MCF 10A (cell line): Measurements from ENCODE around the gene TMEM91. TPM values are rescaled to one million over a fixed set of nuclear protein-coding genes. Genes with fewer than 3 reads are reported as not detected.
"Not testable (repeated sequence)": the region's sequence is repeated elsewhere in the genome, so short reads cannot be mapped to it uniquely, and the experiment has no call there.

Source experiments
- BruUV-seq: library from RNA; stranded (reverse); fragments of 400-500 nt; replicated peaks from 2 replicates; lab custom pipeline; 2021; lab: Mats Ljungman, UMichigan
- CTCF ChIA-PET: fragments of 300-600 bp; sonication (Branson Sonifier 250); formaldehyde crosslinking; extraction: SDS; loops from one replicate; lab custom pipeline; 2021; ENCODE audit warnings: antibody characterized with exemption, inconsistent platforms; lab: Yijun Ruan, JAX
- POLR2A ChIA-PET: fragments of 300-600, 350-650 bp; sonication (Branson Sonifier 250); formaldehyde crosslinking; extraction: SDS; loops from one replicate; lab custom pipeline; 2020; ENCODE audit warnings: antibody characterized with exemption, inconsistent platforms; lab: Yijun Ruan, JAX
- DNase-seq: peaks from one replicate; pipeline ENCODE4 v3.0.0-alpha.2; 2018; ENCODE audit not compliant: unreplicated experiment
- H3K27ac Mint-ChIP-seq: one replicate; pipeline ENCODE4 v1.8.0; 2022; ENCODE audit warnings: mild to moderate bottlenecking, low read depth, mixed read lengths; ENCODE audit not compliant: unreplicated experiment
- H3K27me3 Mint-ChIP-seq: one replicate; pipeline ENCODE4 v1.8.0; 2022; ENCODE audit warnings: mixed read lengths; ENCODE audit not compliant: insufficient read depth, unreplicated experiment
- H3K36me3 Mint-ChIP-seq: one replicate; pipeline ENCODE4 v1.8.0; 2022; ENCODE audit warnings: mild to moderate bottlenecking, moderate library complexity, mixed read lengths; ENCODE audit not compliant: insufficient read depth, unreplicated experiment
- H3K4me1 Mint-ChIP-seq: one replicate; pipeline ENCODE4 v1.8.0; 2022; ENCODE audit warnings: mixed read lengths; ENCODE audit not compliant: insufficient read depth, unreplicated experiment
- H3K4me3 Mint-ChIP-seq: one replicate; pipeline ENCODE4 v1.8.0; 2022; ENCODE audit warnings: mild to moderate bottlenecking, moderate library complexity, mixed read lengths; ENCODE audit not compliant: unreplicated experiment
- H3K9me3 Mint-ChIP-seq: one replicate; pipeline ENCODE4 v1.8.0; 2022; ENCODE audit warnings: mixed read lengths; ENCODE audit not compliant: unreplicated experiment
- intact Hi-C: fragments of 100-400 bp; cut with micrococcal nuclease; formaldehyde crosslinking; loops from 2 replicates; pipeline ENCODE4 v1.14.1; 2022
- total RNA-seq: library from RNA; stranded (reverse); gene quantifications from 2 replicates; pipeline ENCODE4 v1.2.3, GENCODE V29; 2022
- TF ChIP-seq, protein P1 (sequence below): fragments of 200-600 bp; IDR thresholded peaks from one replicate; pipeline ENCODE4 v1.8.0; 2022; ENCODE audit warnings: antibody characterized with exemption, mild to moderate bottlenecking; ENCODE audit not compliant: unreplicated experiment

TMEM91 gene
- total RNA-seq, 1 experiment from 2014 or later, result 6.1 TPM

DNA sequence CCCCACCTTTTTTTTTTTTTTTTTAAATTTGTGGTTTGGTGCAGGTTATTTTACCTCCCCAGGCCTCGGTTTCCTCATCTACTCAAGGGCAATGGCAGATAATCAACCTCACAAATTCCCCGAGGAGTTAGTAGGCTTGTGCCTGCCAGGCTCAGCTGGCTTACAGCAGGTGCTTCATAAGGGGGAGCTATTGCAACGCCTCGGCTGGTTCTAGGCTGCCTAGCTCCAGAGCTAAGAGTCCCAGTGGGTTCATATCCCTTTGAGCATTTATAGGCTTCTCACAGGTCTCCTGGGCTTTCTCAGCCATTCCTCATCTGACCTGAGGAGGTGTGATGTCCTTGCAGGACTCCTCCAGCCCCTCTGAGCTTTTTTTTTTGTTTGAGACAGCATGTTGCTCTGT is 31.9 kb downstream of the TMEM91 start:
- H3K27ac Mint-ChIP-seq, result no peak overlapping the region
- no peaks in the 10 kb centered on the region for H3K27me3 Mint-ChIP-seq
- H3K9me3 Mint-ChIP-seq, result no peaks in the 10 kb centered on the region
- TF ChIP-seq, protein P1, sequence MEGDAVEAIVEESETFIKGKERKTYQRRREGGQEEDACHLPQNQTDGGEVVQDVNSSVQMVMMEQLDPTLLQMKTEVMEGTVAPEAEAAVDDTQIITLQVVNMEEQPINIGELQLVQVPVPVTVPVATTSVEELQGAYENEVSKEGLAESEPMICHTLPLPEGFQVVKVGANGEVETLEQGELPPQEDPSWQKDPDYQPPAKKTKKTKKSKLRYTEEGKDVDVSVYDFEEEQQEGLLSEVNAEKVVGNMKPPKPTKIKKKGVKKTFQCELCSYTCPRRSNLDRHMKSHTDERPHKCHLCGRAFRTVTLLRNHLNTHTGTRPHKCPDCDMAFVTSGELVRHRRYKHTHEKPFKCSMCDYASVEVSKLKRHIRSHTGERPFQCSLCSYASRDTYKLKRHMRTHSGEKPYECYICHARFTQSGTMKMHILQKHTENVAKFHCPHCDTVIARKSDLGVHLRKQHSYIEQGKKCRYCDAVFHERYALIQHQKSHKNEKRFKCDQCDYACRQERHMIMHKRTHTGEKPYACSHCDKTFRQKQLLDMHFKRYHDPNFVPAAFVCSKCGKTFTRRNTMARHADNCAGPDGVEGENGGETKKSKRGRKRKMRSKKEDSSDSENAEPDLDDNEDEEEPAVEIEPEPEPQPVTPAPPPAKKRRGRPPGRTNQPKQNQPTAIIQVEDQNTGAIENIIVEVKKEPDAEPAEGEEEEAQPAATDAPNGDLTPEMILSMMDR, result no peak
- CTCF ChIA-PET, result interaction anchor here (1.2 kb wide), 1 partner anchor 21 kb away, joined by 6 read pairs; no protein-coding TSS in a partner anchor
- DNase-seq, result no peak
- no TSS peak for BruUV-seq
- POLR2A ChIA-PET, result interaction anchor here (1.1 to 2.8 kb wide), 3 partner anchors 10 to 83 kb away, joined by 3 to 19 read pairs (median 4); partner anchors contain the start of gene BCKDHA
- H3K36me3 Mint-ChIP-seq, result peaks cover 12% of the 10 kb centered on the region
- no peak overlapping the region for H3K4me3 Mint-ChIP-seq
- intact Hi-C loops, result no loop called here
- H3K4me1 Mint-ChIP-seq, result peaks cover 19% of the 10 kb centered on the region

- ChIA-PET CTCF (interaction anchor here (0.6 to 1.2 kb wide), 2 partner anchors 20 to 28 kb away, joined by 3 to 6 read pairs; no protein-coding TSS in a partner anchor), POLR2A (interaction anchor here (0.6 to 2.8 kb wide), 8 partner anchors 10 to 985 kb away, joined by 3 to 19 read pairs (median 4); partner anchors contain the start of genes B9D2, BCKDHA, DMAC2 and EXOSC5)
- not testable (repeated sequence) for BruUV-seq
These were observed 32.5 kb downstream of the TMEM91 start for GRCh38 chr19:41408846-41409245.

DNA sequence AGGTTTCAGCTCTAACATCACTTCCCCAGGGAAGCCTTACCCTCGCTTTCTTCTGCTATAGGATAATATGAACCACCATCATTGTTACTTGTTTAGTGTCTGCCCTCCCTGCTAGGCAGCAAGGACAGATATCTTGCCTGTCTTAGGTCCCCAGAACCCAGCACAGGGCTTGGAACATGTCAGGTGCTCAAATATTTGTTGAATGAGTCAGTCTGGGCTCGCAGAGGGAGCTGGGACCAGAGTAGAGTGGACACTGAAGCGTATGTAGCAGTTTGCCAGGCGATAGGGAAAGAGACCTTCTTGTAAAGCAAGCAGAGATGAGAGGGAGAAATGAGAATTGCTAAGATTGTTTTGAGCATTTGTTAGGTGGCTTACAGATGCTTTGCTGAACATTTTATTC is 33.0 kb downstream of the TMEM91 start:
- peak overlapping the region; percentile 87 for H3K27ac Mint-ChIP-seq
- no TSS peak for BruUV-seq
- no peaks in the 10 kb centered on the region for H3K27me3 Mint-ChIP-seq
- TF ChIP-seq, protein P1, result no peak
- H3K9me3 Mint-ChIP-seq, result no peaks in the 10 kb centered on the region
- peak overlapping the region; percentile 13 for H3K4me3 Mint-ChIP-seq
- peaks cover 19% of the 10 kb centered on the region for H3K4me1 Mint-ChIP-seq
- DNase-seq, result peak; percentile 71
- H3K36me3 Mint-ChIP-seq, result peaks cover 21% of the 10 kb centered on the region
- ChIA-PET CTCF (interaction anchor here (0.6 to 1.2 kb wide), 2 partner anchors 20 to 28 kb away, joined by 3 to 6 read pairs; no protein-coding TSS in a partner anchor), POLR2A (interaction anchor here (0.5 to 2.8 kb wide), 9 partner anchors 11 to 985 kb away, joined by 3 to 19 read pairs (median 3); partner anchors contain the start of genes B9D2, BCKDHA, DMAC2 and EXOSC5)
- intact Hi-C loops, result no loop called here

More at GRCh38 chr19:41408846-41409245, 32.5 kb downstream of the TMEM91 start:
- Mint-ChIP-seq H3K36me3 (peaks cover 16% of the 10 kb centered on the region), H3K27ac (peak overlapping the region; percentile 87), H3K4me1 (peaks cover 19% of the 10 kb centered on the region), H3K4me3 (peak overlapping the region; percentile 13)
- H3K27me3 Mint-ChIP-seq, H3K9me3 Mint-ChIP-seq, DNase-seq, intact Hi-C loops: not testable (repeated sequence)

DNA sequence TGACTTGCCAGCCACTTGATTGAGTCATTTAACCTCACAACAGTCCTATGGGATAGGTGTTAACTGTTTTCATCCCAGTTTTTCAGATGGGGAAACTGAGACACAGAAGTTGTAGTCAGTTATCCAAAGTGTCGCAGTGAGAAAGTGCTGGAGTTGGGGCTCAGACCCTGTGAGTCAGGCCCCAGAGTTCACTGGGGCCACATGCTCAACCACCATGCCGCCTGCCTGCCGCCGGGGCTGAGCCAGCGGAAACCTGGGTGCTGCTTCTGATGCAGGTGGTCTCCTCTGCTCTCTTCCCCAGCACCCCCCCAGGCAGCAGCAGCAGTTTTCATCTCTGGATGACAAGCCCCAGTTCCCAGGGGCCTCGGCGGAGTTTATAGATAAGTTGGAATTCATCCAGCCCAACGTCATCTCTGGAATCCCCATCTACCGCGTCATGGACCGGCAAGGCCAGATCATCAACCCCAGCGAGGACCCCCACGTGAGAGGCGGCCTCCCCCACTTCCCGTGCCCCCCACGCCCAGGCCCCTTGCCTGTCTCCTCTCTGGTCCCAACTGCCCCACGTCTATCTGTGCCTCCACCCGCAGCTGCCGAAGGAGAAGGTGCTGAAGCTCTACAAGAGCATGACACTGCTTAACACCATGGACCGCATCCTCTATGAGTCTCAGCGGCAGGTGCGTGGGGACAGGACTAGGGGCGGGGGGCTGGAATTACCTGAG is 34.2 kb downstream of the TMEM91 start:
- TF ChIP-seq, protein P1, result no peak
- intact Hi-C loops, result no loop called here
- Mint-ChIP-seq H3K27ac (peak overlapping the region; percentile 87), H3K9me3 (no peaks in the 10 kb centered on the region), H3K36me3 (peaks cover 33% of the 10 kb centered on the region), H3K27me3 (no peaks in the 10 kb centered on the region), H3K4me1 (peaks cover 19% of the 10 kb centered on the region), H3K4me3 (no peak overlapping the region)
- ChIA-PET POLR2A (interaction anchor here (1.0 to 2.8 kb wide), 3 partner anchors 12 to 58 kb away, joined by 3 to 19 read pairs (median 6); partner anchors contain the start of genes BCKDHA and DMAC2), CTCF (interaction anchor here (0.6 to 0.7 kb wide), 3 partner anchors 11 to 343 kb away, joined by 3 read pairs; no protein-coding TSS in a partner anchor)
- DNase-seq, result no peak
- no TSS peak for BruUV-seq
